A549 treated with GW870086 at 1 μM for 4 hours (cell line): ENCODE measurements around the gene SNX25. TPM values are rescaled to one million over a fixed set of nuclear protein-coding genes. Genes with fewer than 3 reads are reported as not detected.

Source experiments
- total RNA-seq: library from RNA; stranded (reverse); fragments of 200-300 nt; extraction: Qiagen RNA extraction; gene quantifications from 5 replicates; pipeline ENCODE4 v1.2.3, GENCODE V29; 2022; ENCODE audit warnings: low read depth

The SNX25 gene
- 6.1 to 7.6 TPM (median 7.5 TPM) in 5 replicates for total RNA-seq

DNA sequence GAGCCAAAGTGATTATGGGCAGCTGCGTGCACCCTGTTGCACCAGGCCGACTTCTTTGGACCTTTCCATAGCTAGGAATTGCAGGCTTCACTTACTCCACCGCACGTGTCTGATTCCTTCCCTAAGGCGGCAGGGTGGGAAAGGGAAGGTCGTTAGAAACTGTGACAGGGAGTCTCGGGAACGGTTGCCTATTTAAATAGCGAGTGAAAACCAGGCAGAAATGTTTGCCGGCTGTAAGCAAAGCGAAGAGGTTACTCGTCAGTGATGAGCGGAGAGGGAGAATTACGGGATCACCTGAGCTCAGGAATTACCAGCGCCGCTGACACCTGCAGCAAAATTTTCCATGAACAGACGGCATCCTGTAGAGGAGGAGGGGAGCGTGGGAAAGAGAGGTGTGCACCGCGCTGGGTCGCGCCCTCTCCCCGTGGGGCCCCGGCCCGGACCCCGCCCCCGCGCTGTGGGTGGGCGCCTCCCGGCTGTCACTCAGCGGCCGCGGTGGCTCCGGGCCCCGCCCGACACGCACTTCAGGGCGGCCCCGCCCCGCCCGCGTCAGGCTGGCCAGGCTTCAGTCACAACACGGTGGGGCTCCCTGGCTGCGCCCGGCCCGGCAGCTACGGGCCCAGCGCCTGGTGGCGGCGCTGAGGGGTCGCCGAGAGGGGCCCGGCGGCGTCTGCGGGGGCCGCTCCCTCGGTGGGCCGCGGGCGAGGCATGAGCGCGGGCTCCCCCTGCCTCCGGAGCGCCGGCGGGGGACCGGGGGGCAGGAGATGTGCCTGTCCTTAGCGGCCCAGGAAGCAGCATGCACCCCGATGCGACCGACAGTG is at the start of gene SNX25:
Gene SNX25, plus strand, starts transcription at position 568 of the 821 bp plus-strand sequence. Its CDS starts 229 bp downstream, at position 797.

DNA sequence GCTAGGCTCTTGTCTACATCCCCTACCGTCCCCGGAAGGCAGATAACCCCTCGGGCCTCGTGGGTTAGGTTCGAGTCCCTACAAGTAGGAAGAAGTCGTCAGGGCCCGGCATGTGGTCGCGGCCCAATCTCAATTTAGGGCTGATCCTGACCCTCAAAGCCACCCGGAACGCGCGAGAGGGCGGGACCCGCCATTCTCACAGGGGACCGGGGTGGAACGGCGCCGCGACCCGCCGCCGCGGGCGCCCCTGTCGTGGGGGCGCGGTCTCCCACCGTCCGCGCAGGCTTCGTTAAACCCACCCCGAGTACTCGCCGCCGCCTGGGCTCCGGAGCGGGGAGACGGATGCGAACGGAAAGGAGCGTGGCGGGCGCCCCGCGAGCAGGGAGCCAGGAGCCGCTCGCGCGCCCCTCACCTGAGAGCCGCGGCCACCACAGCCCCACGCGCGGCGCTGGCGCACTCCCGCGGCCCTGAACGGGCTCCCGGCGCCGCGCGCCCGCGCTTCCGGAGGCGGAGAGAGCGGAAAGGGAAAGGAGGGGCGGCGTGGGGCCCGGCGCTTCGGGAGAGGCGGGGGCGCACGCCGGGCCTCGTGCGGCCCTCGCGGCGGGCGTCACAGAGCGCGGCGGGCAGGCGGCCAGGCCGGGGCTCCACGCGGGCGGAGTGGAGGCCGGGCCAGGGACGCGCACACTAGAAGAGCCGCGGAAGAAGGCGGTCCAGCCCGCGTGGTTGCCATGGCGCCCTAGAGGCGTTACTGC is 5.7 kb upstream of the SNX25 start, which contains the start of gene CFAP97:
Gene CFAP97, minus strand, starts transcription at position 515 of the 752 bp plus-strand sequence. CDS start 12,804 bp downstream, outside the sequence.

DNA sequence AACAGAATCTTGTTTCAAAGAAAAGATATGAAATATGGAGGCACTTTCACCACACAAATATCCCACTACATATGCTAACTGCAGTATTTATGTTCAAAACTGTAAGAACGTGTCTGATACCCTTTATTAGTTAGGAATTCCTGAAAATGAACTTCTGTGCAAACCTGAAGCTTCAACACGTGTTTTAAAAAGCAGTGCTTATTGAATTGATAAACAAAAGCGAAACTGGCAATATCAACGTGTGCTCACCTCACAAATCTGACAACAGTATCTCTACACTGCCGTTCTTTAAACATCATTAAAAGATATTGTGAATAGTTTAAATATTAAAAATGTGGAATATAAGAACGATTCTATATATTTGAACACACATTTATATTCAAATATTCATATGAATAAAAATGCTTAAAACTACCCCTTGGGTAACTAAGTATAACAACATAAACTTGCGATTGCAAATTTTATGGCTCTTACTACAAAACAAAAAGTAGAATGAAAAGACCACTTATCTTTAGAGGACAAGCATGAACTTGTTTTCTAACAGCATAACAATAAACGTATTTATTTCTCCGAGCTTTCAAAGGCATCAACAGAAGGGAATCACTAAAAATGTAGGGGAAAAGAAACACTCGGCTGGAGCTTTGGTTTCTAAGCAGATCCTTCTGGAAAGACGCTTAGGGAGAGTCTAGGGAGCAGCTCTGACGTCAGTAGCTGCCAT is 186.0 kb downstream of the SNX25 start, which contains the start of gene LRP2BP:
Gene LRP2BP, minus strand, starts transcription at position 687 of the 718 bp plus-strand sequence. CDS start 17,738 bp downstream, outside the sequence.

DNA sequence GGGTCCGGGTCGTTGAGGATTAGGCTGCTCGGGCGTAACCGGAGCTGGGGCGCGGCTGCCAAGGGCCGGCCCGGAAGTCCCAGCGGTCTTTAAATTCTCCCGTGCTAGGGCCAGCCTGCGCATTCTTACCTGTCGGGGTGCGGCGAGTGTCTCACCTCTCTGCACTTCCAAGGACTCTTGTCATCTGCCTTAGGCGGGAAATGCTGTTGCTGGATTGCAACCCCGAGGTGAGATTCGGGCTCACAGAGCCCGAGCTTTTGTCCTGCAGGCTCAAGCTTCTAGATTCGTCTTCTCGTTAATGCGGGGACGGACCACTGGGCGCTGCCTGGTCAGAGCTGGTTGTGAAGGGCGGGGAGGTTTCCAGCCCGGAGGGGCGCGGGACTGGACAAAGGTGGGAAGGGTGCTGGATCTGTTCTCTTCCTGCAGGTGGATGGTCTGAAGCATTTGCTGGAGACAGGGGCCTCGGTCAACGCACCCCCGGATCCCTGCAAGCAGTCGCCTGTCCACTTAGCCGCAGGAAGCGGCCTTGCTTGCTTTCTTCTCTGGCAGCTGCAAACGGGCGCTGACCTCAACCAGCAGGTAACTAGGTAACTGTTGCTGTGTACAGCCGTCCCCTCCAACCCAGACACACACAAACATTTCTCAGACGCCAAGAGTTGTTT is 187.5 kb downstream of the SNX25 start, which contains the start of gene ANKRD37:
Gene ANKRD37, plus strand, starts transcription at position 118 of the 662 bp plus-strand sequence. Its CDS starts 83 bp downstream, at position 201.

Other genes with a start within 250 kb of the SNX25 start
- not detected in 5 replicates for gene HELT, start 191.1 kb upstream of the SNX25 start, total RNA-seq
- 13.0 to 16.4 TPM (median 14.4 TPM) in 5 replicates for gene SLC25A4, start 66.3 kb upstream of the SNX25 start, total RNA-seq
- 7.5 to 12.6 TPM (median 12.2 TPM) in 5 replicates for gene CFAP97, start 5.6 kb upstream of the SNX25 start, total RNA-seq
- gene LRP2BP, start 186.3 kb downstream of the SNX25 start, total RNA-seq: 0.06 to 0.31 TPM (median 0.14 TPM) in 5 replicates
- gene ANKRD37, start 187.2 kb downstream of the SNX25 start, total RNA-seq: 2.7 to 3.9 TPM (median 3.1 TPM) in 5 replicates
- gene UFSP2, start 216.4 kb downstream of the SNX25 start, total RNA-seq: 11.9 to 18.7 TPM (median 13.9 TPM) in 5 replicates